Sciatic nerve (tissue), 2 donors: ENCODE measurements around the gene AGRN. TPM values are rescaled to one million over a fixed set of nuclear protein-coding genes. Genes with fewer than 3 reads are reported as not detected.
"Not testable (repeated sequence)": the region's sequence is repeated elsewhere in the genome, so short reads cannot be mapped to it uniquely, and the experiment has no call there.

ENCODE experiments used
- ATAC-seq: fragments of 200-7000 bp; cut with Tn5 transposase; one replicate; pipeline ENCODE4 v1.9.1; 2020; ENCODE audit warnings: mild to moderate bottlenecking, moderate library complexity
- DNase-seq: peaks from one replicate; pipeline ENCODE4 v3.0.0-alpha.2; 2020; ENCODE audit warnings: low spot score
- intact Hi-C: fragments of 100-400 bp; cut with DNase I; formaldehyde crosslinking; loops from one replicate; pipeline ENCODE4 v1.14.2; 2022
- total RNA-seq: library from RNA; stranded (reverse); fragmentation: NEBNext Ultra II Directional; extraction: Animal tissue kit (Norgen Biotek cat#: 25700); gene quantifications from one replicate; pipeline ENCODE4 v1.2.1, GENCODE V29; 2021
- donor health status: DM: no; HTN: no; CAD: no.
- donor health status: DM: no; HTN: no; CAD: no.

AGRN gene
- total RNA-seq, 1 donor from 2014 or later = 22.0 TPM

DNA sequence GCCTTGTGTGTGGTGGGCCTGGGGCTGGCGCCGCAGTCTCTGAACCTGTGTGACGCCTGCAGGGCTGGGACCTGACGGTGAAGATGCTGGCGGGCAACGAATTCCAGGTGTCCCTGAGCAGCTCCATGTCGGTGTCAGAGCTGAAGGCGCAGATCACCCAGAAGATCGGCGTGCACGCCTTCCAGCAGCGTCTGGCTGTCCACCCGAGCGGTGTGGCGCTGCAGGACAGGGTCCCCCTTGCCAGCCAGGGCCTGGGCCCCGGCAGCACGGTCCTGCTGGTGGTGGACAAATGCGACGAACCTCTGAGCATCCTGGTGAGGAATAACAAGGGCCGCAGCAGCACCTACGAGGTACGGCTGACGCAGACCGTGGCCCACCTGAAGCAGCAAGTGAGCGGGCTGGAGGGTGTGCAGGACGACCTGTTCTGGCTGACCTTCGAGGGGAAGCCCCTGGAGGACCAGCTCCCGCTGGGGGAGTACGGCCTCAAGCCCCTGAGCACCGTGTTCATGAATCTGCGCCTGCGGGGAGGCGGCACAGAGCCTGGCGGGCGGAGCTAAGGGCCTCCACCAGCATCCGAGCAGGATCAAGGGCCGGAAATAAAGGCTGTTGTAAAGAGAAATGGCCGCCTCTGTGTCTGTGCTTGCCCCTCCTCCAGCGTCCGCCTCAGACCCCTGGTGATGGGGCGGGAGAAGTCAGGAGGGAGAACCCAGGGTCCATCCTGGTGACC lies 5.8 kb upstream of the AGRN start:
- intact Hi-C loops = no loop called here
- peak; percentile 58 for ATAC-seq
- DNase-seq = no peak

- ATAC-seq (no peak), DNase-seq (no peak)
- intact Hi-C loops = no loop called here
Observed at GRCh38 chr1:1014799-1015681, 4.9 kb upstream of the AGRN start.

GRCh38 chr1:1017397-1018320 lies 2.3 kb upstream of the AGRN start:
- intact Hi-C loops, ATAC-seq, DNase-seq: not testable (repeated sequence)

- ATAC-seq, intact Hi-C loops: not testable (repeated sequence)
Observed at GRCh38 chr1:1018321-1018685, 1.6 kb upstream of the AGRN start.

DNA sequence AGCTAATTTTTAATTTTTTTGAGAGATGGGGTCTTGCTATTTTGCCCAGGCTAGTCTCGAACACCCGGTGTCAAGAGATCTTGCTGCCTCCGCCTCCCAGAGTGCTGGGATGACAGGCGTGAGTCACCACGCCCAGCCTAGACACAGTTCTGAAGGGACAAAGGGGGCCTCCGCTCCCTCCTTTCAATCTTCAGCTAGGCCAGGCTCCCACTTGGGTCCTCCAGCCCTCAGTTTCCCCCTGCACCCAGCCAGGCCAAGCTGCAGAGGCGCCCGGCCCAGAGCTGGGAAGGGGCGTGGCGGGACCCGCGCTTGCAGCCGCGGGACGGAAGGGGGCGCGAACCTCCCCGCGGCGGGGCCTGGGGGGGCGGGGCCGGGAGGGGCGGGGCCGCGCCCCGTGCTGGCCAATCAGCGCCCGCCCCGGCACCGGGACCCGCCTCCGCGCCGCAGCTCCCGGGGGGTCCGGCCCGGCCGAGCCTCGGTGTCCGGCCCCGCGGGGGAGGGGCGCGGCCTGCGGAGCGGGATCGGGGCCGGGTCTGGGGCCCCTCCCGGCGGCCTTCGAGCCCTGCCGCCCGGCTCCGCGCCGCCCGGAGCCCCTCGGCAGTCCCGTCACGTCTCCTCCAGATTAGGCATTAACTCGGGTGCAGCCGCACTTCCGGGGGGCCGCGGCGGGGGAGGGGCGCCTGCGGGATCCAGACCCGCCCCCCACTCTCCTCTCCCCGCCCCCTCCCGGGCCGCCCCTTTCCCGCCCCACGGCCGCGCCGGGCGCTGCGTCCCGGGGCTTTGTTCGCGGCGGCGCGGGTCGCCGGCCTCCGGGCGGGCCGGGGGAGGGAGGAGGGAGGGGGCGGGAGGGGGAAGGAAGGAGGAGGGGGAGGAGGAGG lies 559 bp upstream of the AGRN start:
- intact Hi-C loops = no loop called here
- ATAC-seq (peak; percentile 88), DNase-seq (peak; percentile 89)

More at GRCh38 chr1:1018321-1018685, 1.6 kb upstream of the AGRN start:
- DNase-seq = not testable (repeated sequence)

GRCh38 chr1:1020415-1021009 lies 592 bp downstream of the AGRN start:
- intact Hi-C loops = no loop called here
- ATAC-seq = peak; percentile 1
- no peak for DNase-seq

- ATAC-seq = peak; percentile 7
- intact Hi-C loops = no loop called here
- DNase-seq = no peak
Observed at GRCh38 chr1:1021010-1021919, 1.3 kb downstream of the AGRN start.

DNA sequence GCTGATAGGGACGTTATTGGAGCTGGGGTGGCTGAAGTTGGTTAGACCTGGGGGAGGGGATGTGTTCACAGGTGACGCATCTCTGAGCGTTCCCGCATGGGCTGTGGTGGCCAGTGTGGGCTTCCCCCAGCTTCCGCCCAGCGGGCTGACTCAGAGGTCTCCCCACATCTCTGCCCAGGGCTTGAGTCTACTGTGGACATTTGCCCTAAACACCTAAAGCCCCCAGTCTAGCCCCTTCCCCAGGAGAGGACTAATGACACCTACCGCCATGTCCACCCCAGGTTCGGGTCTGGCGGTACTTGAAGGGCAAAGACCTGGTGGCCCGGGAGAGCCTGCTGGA lies 2.0 kb downstream of the AGRN start:
- intact Hi-C loops = no loop called here
- ATAC-seq (no peak), DNase-seq (no peak)

DNA sequence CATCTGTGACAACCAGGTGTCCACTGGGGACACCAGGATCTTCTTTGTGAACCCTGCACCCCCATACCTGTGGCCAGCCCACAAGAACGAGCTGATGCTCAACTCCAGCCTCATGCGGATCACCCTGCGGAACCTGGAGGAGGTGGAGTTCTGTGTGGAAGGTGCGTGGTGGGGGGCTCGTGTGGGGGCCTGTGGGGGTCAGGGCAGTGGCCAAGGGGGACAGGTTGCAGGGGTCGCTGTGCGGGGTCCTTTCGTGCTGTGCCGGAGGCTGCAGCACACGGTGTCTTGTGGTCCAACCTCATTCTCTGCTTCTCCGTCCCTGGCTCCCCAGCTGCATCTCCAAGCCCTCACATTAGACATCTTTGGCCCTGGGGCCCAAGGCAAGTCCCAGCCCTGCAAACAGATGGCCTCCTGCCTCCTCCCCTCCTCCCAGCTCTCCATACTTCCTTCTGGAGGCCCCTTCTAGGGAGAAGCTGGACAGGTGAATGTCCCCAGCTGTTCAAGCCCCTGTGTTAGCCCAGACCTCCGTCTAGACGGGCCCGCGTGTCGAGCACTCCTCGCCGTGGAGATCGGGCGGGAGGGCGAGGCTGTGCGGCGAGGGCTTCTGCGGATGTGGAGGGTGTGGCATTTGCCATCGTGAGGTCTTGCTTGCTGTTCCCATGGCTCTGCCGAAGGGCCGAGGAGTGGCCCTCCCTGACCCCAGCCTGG lies 2.5 kb downstream of the AGRN start:
- ATAC-seq (no peak), DNase-seq (no peak)
- intact Hi-C loops = no loop called here

DNA sequence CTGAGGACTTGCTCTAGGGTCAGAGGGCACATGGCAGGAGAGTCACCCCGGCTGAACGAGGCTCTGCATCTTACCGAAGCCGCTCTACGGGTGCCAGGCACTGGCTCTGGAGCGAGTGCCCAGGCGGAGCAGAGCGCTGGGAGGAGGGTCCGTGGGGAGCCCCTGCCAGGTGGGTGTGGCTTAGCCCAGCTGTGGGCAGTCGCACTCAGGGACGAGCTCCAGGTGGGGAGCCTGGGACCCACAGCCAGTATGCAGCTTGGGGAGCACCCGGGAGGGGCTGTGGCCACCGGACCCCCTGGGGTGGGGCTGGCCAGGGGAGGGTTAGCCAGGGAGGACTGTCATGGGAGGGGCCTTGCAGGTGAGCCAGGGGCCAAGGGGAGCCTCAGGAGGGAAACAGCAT lies 3.8 kb downstream of the AGRN start:
- DNase-seq = no peak
- no peak for ATAC-seq
- intact Hi-C loops = no loop called here

- ATAC-seq = no peak
- DNase-seq = no peak
- intact Hi-C loops = no loop called here
Observed at GRCh38 chr1:1024149-1024770, 4.3 kb downstream of the AGRN start.

- DNase-seq (no peak), ATAC-seq (no peak)
- intact Hi-C loops = no loop called here
Observed at GRCh38 chr1:1024771-1025699, 5.1 kb downstream of the AGRN start.

GRCh38 chr1:1025730-1026129 lies 5.8 kb downstream of the AGRN start:
- DNase-seq (no peak), ATAC-seq (no peak)
- intact Hi-C loops = no loop called here

- no peak for ATAC-seq
- intact Hi-C loops = no loop called here
- DNase-seq = no peak
Observed at GRCh38 chr1:1026599-1027413, 6.9 kb downstream of the AGRN start.
